HG03460 (cell line): Measurements from ENCODE around the gene TEX264.
"Not testable (repeated sequence)": the region's sequence is repeated elsewhere in the genome, so short reads cannot be mapped to it uniquely, and the experiment has no call there.

Source experiments
- ATAC-seq: cut with Tn5 transposase; IDR thresholded peaks from one replicate; pipeline ENCODE4 v1.9.1; 2021; ENCODE audit not compliant: unreplicated experiment

TEX264 gene

GRCh38 chr3:51712963-51713362, 41.9 kb downstream of the TEX264 start:
- no peak for ATAC-seq

GRCh38 chr3:51715231-51715976, 44.4 kb downstream of the TEX264 start:
- ATAC-seq: no peak

- ATAC-seq: no peak
Measured at GRCh38 chr3:51715977-51716294, 44.9 kb downstream of the TEX264 start.

DNA sequence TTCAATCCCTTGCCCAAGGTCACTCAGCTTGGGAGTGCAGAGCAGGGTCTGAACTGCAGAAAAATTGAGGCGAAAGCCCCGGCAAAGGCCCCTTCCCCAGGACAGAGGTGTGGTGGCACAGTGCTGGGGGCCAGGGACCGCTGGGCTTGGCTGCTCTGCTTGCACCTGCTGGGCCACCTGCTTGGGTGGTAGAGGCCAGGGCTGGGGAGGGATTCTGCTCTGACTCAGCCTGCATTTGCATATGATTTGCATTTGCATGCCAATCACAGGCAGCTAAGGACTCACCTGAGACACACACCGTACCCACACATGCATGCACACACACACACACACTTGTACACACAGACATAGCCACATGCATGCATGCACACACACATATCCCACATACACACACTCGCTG, 45.8 kb downstream of the TEX264 start:
- ATAC-seq: no peak

- no peak for ATAC-seq
Measured at GRCh38 chr3:51717446-51717845, 46.4 kb downstream of the TEX264 start.

DNA sequence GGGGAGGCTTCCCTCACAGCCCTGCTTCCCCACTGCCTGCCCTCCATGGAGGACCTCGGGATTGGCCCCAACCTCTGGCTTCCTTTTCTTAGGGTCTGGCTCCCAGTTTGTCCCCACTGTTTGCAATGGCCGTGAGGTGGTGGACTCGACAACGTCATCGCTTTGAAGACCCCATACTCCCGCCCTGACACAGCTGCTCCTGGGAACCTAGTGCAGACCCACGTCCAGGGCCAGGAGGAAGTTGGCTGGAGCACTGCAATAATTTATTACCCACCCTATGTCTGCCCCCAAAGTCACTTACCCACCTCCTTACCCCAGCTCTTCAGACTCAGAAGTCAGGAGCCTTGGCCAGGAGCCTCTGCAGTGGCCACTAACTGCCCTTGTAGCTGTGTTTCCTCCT, 46.9 kb downstream of the TEX264 start:
- ATAC-seq: no peak

DNA sequence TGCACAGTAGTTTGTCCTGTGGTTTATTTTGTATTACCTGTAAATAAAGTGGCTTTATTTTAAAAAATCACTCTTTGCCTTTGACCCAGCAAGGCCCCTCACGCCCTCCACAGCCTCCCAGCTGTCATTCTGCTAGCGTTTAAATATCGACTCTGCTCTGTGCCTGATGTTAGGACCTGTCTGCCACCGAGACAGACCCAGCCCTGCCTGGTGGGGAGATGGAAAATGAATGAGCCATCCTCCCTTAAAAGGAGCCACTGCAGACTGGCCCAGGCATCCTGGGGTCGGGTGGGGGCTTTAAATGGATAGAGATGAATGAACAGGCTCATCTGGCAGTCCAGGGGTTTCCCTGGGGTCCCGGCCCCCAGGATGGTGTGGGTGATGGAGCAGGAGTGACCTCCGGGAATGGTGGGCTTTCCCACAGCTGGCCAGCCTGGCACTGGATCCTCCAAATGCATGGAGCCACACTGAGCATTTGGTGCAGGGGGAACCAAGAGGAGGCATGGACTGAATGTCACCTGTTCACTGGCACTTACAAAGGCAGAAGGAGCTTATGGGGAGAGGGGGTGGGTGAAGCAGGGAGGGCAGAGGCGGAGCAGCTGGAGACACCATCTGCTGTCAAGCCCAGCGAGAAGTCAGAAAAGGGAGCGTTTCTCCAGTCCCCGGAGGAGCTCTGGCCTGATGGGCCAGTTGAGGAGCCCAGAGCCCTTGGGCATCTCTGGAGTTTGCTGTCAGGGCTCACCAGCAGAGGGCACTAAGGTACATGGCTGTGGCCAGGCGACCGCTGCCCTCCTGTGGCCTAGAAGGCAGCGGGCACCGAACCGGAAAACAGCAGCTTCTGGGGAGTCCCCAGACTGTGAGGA, 47.7 kb downstream of the TEX264 start:
- ATAC-seq: no peak

DNA sequence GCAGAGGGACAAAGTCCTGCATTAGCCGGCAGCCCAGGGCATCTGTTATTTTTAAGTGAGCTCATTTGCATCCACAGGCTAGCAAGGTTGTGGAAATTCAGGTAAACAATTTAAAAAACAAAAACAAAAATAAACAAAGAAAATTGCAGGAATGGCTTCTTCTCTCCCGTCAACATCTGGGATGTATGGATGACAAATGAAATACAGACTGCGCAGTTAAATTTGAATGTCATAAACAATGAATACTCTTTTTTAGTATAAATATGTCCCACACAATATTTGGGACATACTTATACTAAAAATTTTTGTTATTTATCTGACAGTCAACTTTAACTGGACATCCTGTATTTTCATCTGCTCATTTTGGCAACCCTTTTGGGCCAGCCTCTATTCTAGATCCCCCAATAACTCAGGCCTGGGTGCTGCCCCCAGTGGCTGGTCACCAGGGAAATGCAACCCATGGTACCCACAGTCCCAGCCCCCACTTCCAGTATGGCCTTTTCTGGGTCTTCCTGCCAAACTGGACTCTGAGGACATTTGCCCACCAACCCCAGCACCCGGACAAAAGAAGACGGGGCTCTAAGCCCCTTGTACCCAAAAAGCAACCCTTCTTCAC, 48.5 kb downstream of the TEX264 start:
- ATAC-seq: no peak

DNA sequence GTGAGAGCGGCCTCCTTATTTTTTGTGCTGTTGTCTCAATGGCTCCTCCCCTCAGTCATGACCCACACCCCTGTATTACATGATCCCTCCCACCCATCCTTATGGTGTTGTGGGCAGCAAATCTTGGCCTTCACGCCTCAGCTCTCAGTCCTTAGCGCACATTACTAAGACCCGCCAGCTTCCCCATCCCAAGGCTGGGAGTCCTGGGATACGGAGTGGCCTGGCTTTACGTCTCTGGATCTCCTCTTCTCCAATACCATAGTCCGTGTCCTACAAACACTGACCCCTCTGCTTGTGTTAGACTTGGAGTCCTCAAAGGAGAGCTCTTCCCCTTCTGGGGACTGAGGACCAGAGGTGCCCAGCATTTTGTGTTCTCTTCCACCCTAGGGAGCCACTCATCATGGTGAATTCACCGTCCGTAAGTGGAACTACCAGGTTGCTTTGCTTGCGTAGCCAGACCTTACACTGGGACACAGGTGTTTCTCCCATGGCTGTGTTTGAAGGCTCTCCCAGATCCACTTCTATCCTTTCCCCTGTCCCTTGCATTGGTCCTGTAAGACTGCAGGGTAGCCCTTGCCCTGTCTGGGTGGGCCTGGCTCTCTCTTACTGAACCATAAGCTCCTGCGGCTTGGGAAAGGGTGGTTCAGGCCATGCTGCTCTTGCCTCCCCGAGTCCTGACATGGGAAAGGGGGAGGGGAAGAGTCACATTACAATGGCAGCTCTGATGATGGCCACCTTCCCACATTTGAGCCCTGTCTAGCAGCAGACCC, 49.4 kb downstream of the TEX264 start:
- ATAC-seq: no peak

GRCh38 chr3:51721062-51721745, 50.2 kb downstream of the TEX264 start:
- no peak for ATAC-seq

- no peak for ATAC-seq
Measured at GRCh38 chr3:51722362-51722761, 51.3 kb downstream of the TEX264 start.

GRCh38 chr3:51727500-51727899, 56.4 kb downstream of the TEX264 start:
- ATAC-seq: no peak

DNA sequence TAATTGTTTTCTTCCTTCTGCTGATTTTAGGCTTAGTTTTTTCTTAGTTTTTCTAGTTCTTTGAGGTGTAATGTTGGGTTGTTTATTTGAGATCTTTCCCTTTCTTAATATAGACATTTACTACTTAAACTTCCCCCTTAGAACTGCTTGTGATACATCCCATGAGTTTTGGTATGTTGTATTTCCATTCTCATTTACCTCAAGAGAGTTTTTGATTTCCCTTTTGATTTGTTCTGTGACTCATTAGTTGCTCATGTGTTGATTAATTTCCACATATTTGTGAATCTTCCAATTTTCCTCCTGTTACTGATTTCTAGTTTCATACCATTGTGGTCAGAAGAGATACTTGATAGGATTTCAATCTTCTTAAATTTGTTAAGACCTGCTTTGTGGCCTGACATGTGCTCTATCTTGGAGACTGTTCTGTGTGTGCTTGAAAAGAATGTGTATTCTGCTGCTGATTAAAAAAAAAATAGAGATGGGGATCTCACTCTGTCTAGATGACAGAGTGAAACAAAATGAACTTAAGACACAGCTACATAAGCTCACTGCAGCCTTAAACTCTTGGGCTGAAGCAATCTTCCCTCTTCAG, 58.1 kb downstream of the TEX264 start:
- no peak for ATAC-seq

DNA sequence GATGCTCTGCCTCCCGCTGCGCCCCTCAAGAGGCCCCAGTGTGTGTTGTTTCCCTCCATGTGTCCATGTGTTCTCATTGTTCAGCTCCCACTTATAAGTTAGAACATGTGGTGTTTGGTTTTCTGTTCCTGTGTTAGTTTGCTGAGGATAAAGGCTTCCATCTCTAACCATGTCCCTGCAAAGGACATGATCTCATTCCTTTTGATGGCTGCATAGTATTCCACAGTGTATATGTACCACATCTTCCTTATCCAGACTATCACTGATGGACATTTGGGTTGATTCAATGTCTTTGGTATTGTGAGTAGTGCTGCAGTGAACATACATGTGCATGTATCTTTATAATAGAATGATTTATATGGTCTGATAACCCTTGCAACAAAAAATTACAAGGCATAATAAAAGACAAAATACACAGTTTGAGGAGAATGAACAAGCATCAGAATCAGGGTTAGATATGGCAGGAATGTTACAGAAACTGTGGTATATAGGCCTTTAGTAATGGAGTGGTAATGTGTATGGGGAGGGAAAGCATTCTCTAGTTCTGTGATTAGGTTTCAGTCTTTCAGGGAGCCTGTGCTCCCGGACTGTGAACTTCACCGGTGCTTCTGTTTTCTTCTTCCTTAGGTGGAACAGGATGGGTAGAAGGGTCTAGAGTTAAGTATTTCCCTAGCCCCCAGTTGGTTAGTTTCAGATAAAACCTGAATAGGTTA, 63.0 kb downstream of the TEX264 start:
- no peak for ATAC-seq

DNA sequence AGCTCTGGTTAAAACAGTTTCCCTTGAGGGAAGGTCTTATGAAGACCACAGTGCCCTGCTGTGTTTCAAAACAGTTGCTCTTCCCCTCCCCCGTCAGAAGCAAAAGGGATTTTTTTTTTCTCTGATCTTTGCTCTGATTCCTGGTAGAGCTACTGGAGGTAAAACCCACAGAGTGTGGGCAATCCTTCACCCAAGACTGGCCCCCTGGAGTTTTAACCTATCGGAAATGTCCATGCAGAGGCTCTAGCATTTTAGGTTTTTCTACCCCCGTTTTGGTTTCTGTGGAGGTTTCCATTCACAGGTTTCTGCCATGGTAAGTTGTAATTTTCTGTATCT, 63.5 kb downstream of the TEX264 start:
- no peak for ATAC-seq

DNA sequence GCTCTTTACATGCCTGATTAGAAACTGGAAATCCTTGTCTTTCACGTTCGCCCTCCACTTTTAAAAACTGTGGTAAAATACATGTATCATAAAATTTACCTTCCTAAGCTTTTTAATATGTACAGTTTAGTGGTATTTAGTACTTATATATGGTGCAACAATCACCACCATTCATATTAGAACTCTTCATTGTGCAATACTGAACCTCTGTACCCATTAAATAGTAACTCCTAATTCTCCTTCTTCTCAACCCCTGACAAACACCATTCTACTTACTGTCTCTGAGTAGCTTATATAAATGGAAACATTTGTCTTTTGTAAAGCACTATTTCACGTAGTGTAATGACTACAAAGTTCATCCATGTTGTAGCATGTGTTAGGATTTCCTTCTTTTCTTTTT, 64.0 kb downstream of the TEX264 start:
- no peak for ATAC-seq

DNA sequence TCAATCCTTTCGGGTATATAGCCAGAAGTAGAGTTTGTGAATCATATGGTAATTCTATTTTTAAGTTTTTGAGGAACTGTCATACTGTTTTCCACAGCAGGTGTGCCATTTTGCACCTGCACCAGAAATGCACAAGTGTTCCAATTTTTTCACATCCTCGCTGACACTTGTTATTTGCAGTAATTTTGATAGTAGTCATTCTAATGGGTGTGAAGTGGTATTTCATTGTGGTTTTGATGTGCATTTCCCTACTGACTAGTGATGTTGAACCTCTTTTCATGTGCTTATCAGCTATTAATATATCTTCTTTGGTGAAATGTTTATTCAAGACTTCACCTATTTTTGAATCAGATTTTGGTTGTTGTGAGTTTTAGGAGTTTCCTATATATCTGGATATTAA, 64.9 kb downstream of the TEX264 start:
- no peak for ATAC-seq

GRCh38 chr3:51739110-51739509, 68.1 kb downstream of the TEX264 start:
- no peak for ATAC-seq

- not testable (repeated sequence) for ATAC-seq
Measured at GRCh38 chr3:51742320-51742719, 71.3 kb downstream of the TEX264 start.

- not testable (repeated sequence) for ATAC-seq
Measured at GRCh38 chr3:51742978-51743377, 71.9 kb downstream of the TEX264 start.
